HCT116 (cell line): ENCODE measurements around the gene CD74. TPM values are rescaled to one million over a fixed set of nuclear protein-coding genes. Genes with fewer than 3 reads are reported as not detected.

Source experiments
- ATAC-seq: fragments of 200-7000 bp; cut with Tn5 transposase; 2 replicates; pipeline ENCODE4 v1.9.1; 2020; ENCODE audit warnings: mild to moderate bottlenecking, moderate library complexity
- BruUV-seq: library from RNA; stranded (reverse); fragments of 400-500 nt; replicated peaks from 2 replicates; lab custom pipeline; 2021; lab: Mats Ljungman, UMichigan
- CTCF ChIA-PET: fragments of 300-600 bp; sonication (Branson Sonifier 250); formaldehyde crosslinking; loops from one replicate; lab custom pipeline; 2021; ENCODE audit warnings: antibody characterized with exemption; lab: Charles Lee
- POLR2A ChIA-PET: fragments of 300-600, 350-600 bp; sonication (Branson Sonifier 250); formaldehyde crosslinking; loops from one replicate; lab custom pipeline; 2021; ENCODE audit warnings: antibody characterized with exemption; lab: Charles Lee
- RAD21 ChIA-PET, 2 experiments: fragments of 300-600 bp; sonication (Branson Sonifier 250); formaldehyde crosslinking; loops; one replicate each; lab custom pipeline; 2023; ENCODE audit warnings: low total read pairs in 2 of 2; ENCODE audit not compliant: uncharacterized antibody in 2 of 2, unreplicated experiment in 2 of 2, low non-redundant PET in 1 of 2; lab: Charles Lee
- DNase-seq: peaks from one replicate; pipeline ENCODE4 v3.0.0-alpha.2; 2010; ENCODE audit warnings: low read depth, low spot score
- H2AFZ ChIP-seq: fragments of 200-600 bp; shearing (Covaris generic), sonication (generic); 2 replicates; pipeline ENCODE4 v1.6.1; 2017; ENCODE audit warnings: low read depth, mixed run types, mixed read lengths, antibody characterized with exemption, low read length; ENCODE audit not compliant: poor library complexity, severe bottlenecking
- H3K27ac ChIP-seq: 2 replicates; pipeline ENCODE4 v1.5.1; 2012; ENCODE audit warnings: low read depth, low read length
- H3K27me3 ChIP-seq: fragments of 200-600 bp; sonication (generic); 2 replicates; pipeline ENCODE4 v1.6.1; 2016; ENCODE audit warnings: mixed run types, low read length, mixed read lengths; ENCODE audit not compliant: insufficient read depth
- H3K36me3 ChIP-seq, 2 experiments: fragments of 200-500 bp in 1 of 2; fragments of 200-600 bp in 1 of 2; sonication (Bioruptor generic) in 1 of 2; sonication (generic) in 1 of 2; 2 replicates each; pipeline versions ENCODE4 v1.5.1 to v1.6.1; 2014 to 2016; ENCODE audit warnings: low read length in 2 of 2, inconsistent platforms in 1 of 2, mixed read lengths in 1 of 2, mixed run types in 1 of 2; ENCODE audit not compliant: insufficient read depth in 2 of 2, control insufficient read depth in 1 of 2
- H3K4me1 ChIP-seq, 2 experiments: fragments of 200-600 bp in 1 of 2; sonication (generic) in 1 of 2; 2 replicates each; pipeline versions ENCODE4 v1.5.1 to v1.6.1; 2012 to 2017; ENCODE audit warnings: low read length in 2 of 2, inconsistent platforms in 1 of 2, mild to moderate bottlenecking in 1 of 2, mixed read lengths in 1 of 2, mixed run types in 1 of 2, moderate library complexity in 1 of 2; ENCODE audit not compliant: insufficient read depth in 2 of 2, control insufficient read depth in 1 of 2
- H3K4me2 ChIP-seq: fragments of 200-600 bp; sonication (generic); 2 replicates; pipeline ENCODE4 v1.6.1; 2017; ENCODE audit warnings: mixed run types, low read length, mixed read lengths
- H3K4me3 ChIP-seq, 2 experiments: fragments of 200-600 bp in 1 of 2; sonication (generic) in 1 of 2; replicated peaks in 1 of 2; 2 replicates each; pipeline ENCODE4 v1.5.1; 2011 to 2016; ENCODE audit warnings: low read length in 2 of 2, control low read depth in 1 of 2, low read depth in 1 of 2, mild to moderate bottlenecking in 1 of 2, mixed read lengths in 1 of 2, mixed run types in 1 of 2
- H3K79me2 ChIP-seq: fragments of 200-600 bp; sonication (generic); 2 replicates; pipeline ENCODE4 v1.6.1; 2017; ENCODE audit warnings: mild to moderate bottlenecking, mixed run types, low read length, moderate library complexity, mixed read lengths; ENCODE audit not compliant: insufficient read depth
- H3K9ac ChIP-seq: fragments of 200-600 bp; sonication (generic); 2 replicates; pipeline ENCODE4 v1.6.1; 2016; ENCODE audit warnings: low read length, mixed read lengths
- H3K9me2 ChIP-seq: fragments of 200-600 bp; sonication (generic), shearing (Covaris generic); 2 replicates; pipeline ENCODE4 v1.6.1; 2017; ENCODE audit warnings: mixed run types, mild to moderate bottlenecking, moderate library complexity; ENCODE audit not compliant: insufficient read depth
- H3K9me3 ChIP-seq, 2 experiments: fragments of 200-500 bp in 1 of 2; fragments of 200-600 bp in 1 of 2; sonication (Bioruptor generic) in 1 of 2; sonication (generic) in 1 of 2; 2 replicates each; pipeline ENCODE4 v1.6.1; 2014 to 2017; ENCODE audit warnings: low read length in 2 of 2, mixed read lengths in 2 of 2, inconsistent platforms in 1 of 2, low read depth in 1 of 2, mild to moderate bottlenecking in 1 of 2, mixed run types in 1 of 2, moderate library complexity in 1 of 2; ENCODE audit not compliant: control insufficient read depth in 1 of 2, insufficient read depth in 1 of 2
- H4K20me1 ChIP-seq: fragments of 200-600 bp; sonication (generic), shearing (Covaris generic); 2 replicates; pipeline ENCODE4 v1.6.1; 2017; ENCODE audit warnings: mixed run types, mild to moderate bottlenecking, moderate library complexity; ENCODE audit not compliant: insufficient read depth
- EZH2phosphoT487 ChIP-seq: fragments of 200-600 bp; IDR thresholded peaks from 2 replicates; pipeline ENCODE4 v1.6.1; 2018; ENCODE audit warnings: antibody characterized with exemption, borderline replicate concordance
- POLR2AphosphoS5 ChIP-seq: IDR thresholded peaks from 2 replicates; pipeline ENCODE4 v1.6.1; 2011; ENCODE audit warnings: mild to moderate bottlenecking, low read depth, low read length, moderate library complexity
- intact Hi-C: fragments of 100-400 bp; cut with micrococcal nuclease; formaldehyde crosslinking; loops from 2 replicates; pipeline ENCODE4 v1.10.0; 2022
- total RNA-seq: library from RNA; stranded (reverse); gene quantifications from one replicate; pipeline ENCODE4 v1.2.1, GENCODE V29; 2021; ENCODE audit not compliant: unreplicated experiment
- TF ChIP-seq, protein P1 (sequence below): IDR thresholded peaks from 2 replicates; pipeline ENCODE4 v1.6.1; 2012; ENCODE audit warnings: low read depth

CD74 gene
- total RNA-seq, 1 experiment from 2014 or later: 8.9 TPM

DNA sequence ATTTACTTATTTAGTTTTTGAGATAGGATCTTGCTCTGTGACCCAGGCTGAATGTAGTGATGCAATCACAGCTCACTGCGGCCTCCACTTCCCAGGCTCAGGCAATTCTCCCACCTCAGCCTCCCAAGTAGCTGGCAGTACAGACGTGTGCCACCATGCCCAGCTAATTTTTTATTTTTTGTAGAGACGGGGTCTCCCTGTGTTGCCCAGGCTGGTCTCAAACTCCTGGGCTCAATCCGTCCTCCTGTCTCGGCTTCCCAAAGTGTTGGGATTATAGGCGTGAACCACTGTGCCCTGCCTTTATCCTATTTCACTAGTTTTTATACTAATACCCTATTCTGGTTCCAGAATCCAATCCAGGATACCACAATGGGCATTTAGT, 30.0 kb upstream of the CD74 start:
- TF ChIP-seq POLR2AphosphoS5: peak; percentile 28
- no peak for TF ChIP-seq EZH2phosphoT487
- peaks cover 35 to 48% of the 10 kb centered on the region in 2 experiments for H3K36me3 ChIP-seq
- no peak overlapping the region for H3K4me3 ChIP-seq
- intact Hi-C loops: no loop called here
- H3K4me1 ChIP-seq: peaks cover 0 to 30% of the 10 kb centered on the region in 2 experiments; a peak in 3 of 4 replicates
- H3K27ac ChIP-seq: peak overlapping the region; percentile 26; the same call in 1 of the 2 replicates
- no TSS peak for BruUV-seq
- peaks cover 32% of the 10 kb centered on the region for H3K79me2 ChIP-seq
- RAD21 ChIA-PET: no interaction called here
- DNase-seq (no peak), ATAC-seq (peak; percentile 8; the same call in 1 of the 2 replicates)
- H2AFZ ChIP-seq: no peak overlapping the region
- H3K27me3 ChIP-seq: no peaks in the 10 kb centered on the region
- H3K9me2 ChIP-seq: no peaks in the 10 kb centered on the region
- no peaks in the 10 kb centered on the region for H3K9me3 ChIP-seq
- no peak overlapping the region for H3K4me2 ChIP-seq
- no peak overlapping the region for H3K9ac ChIP-seq
- peaks cover 22% of the 10 kb centered on the region; the same call in 1 of the 2 replicates for H4K20me1 ChIP-seq
- CTCF ChIA-PET: no interaction called here
- POLR2A ChIA-PET: no interaction called here

DNA sequence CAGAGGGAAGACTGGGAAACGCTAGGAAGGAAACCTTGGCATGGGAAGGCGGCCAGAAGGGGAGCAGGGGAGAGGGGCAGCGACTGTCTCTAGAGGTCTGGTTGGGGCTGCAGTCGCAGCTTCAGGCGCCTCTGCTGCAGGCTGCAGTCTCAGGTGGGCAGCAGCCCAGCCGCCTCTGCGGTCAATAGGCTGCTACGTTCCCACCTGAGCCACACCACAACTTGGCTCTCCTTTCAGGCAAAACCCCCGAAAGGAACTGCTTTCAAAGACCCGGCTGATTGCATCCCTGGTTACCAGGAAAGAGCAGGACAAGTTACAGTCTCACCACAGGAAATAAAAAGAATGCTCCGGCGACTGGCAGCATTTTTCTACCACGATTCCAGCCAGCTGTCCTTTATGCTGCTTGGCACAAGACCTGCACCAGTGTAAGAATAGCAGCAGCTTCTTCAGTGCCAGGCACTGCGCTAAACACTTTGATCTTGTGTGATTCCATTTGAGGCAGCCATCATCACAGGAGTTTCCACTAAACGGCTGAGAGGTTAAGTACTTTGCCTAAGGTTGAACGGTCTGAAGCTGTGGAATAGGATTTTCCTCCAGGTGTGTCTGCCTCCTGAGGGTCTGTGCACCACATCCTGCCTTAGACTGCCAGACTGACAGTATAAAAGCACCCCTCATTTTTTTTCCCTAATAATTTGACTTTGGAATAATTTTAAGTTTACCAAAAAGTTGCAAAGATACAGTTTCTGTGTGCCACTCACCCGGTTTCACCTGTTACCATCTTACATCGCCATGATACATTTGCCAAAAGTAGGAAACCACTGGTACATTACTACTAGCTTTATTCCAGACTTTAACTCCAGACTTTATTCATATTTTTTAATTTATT, 29.3 kb upstream of the CD74 start:
- no peaks in the 10 kb centered on the region for H3K9me2 ChIP-seq
- BruUV-seq: no TSS peak
- no peak overlapping the region for H2AFZ ChIP-seq
- peaks cover 29 to 42% of the 10 kb centered on the region in 2 experiments for H3K36me3 ChIP-seq
- CTCF ChIA-PET: no interaction called here
- no peak overlapping the region; the same call in 1 of the 2 replicates for H3K9ac ChIP-seq
- H3K9me3 ChIP-seq: no peaks in the 10 kb centered on the region
- intact Hi-C loops: no loop called here
- no peak for DNase-seq
- peak overlapping the region; percentile 26; the same call in 1 of the 2 replicates for H3K27ac ChIP-seq
- peaks cover 26% of the 10 kb centered on the region for H3K79me2 ChIP-seq
- no peaks in the 10 kb centered on the region for H3K27me3 ChIP-seq
- ATAC-seq: peak; percentile 14; the same call in 1 of the 2 replicates
- no peak overlapping the region; the same call in 1 of the 2 replicates for H3K4me2 ChIP-seq
- H4K20me1 ChIP-seq: peaks cover 20% of the 10 kb centered on the region; the same call in 1 of the 2 replicates
- H3K4me1 ChIP-seq: peaks cover 0 to 23% of the 10 kb centered on the region in 2 experiments; a peak in 3 of 4 replicates
- RAD21 ChIA-PET: no interaction called here
- H3K4me3 ChIP-seq: no peak overlapping the region
- peak; percentile 44 for TF ChIP-seq POLR2AphosphoS5
- TF ChIP-seq, protein P1, sequence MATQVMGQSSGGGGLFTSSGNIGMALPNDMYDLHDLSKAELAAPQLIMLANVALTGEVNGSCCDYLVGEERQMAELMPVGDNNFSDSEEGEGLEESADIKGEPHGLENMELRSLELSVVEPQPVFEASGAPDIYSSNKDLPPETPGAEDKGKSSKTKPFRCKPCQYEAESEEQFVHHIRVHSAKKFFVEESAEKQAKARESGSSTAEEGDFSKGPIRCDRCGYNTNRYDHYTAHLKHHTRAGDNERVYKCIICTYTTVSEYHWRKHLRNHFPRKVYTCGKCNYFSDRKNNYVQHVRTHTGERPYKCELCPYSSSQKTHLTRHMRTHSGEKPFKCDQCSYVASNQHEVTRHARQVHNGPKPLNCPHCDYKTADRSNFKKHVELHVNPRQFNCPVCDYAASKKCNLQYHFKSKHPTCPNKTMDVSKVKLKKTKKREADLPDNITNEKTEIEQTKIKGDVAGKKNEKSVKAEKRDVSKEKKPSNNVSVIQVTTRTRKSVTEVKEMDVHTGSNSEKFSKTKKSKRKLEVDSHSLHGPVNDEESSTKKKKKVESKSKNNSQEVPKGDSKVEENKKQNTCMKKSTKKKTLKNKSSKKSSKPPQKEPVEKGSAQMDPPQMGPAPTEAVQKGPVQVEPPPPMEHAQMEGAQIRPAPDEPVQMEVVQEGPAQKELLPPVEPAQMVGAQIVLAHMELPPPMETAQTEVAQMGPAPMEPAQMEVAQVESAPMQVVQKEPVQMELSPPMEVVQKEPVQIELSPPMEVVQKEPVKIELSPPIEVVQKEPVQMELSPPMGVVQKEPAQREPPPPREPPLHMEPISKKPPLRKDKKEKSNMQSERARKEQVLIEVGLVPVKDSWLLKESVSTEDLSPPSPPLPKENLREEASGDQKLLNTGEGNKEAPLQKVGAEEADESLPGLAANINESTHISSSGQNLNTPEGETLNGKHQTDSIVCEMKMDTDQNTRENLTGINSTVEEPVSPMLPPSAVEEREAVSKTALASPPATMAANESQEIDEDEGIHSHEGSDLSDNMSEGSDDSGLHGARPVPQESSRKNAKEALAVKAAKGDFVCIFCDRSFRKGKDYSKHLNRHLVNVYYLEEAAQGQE: no peak
- POLR2A ChIA-PET: no interaction called here
